ENCODE results near the gene MRPL53.

Gene MRPL53

GRCh38 chr2:74424139-74424992, 48.1 kb downstream of the MRPL53 start:
- DNase-seq, result no peak

- DNase-seq, result no peak
Measured at GRCh38 chr2:74423231-74424095, 49.0 kb downstream of the MRPL53 start.
